Gastrocnemius medialis (tissue), 4 donors: ENCODE results near the gene PELI1. TPM values are rescaled to one million over a fixed set of nuclear protein-coding genes. Genes with fewer than 3 reads are reported as not detected.

Experiments used
- ATAC-seq, 2 donors: fragments of 150-250 bp; one replicate each; pipeline ENCODE4 v1.9.1; 2016
- DNase-seq, 2 donors: peaks; one replicate each; pipeline ENCODE4 v3.0.0-alpha.2; 2019
- H3K27ac ChIP-seq, 4 donors: fragments of 200-600 bp; sonication (generic); 1 replicate in 1 of 4; 2 replicates in 3 of 4; pipeline ENCODE4 v1.5.1; 2016 to 2018; ENCODE audit warnings: mild to moderate bottlenecking in 2 of 4, moderate library complexity in 1 of 4
- H3K27me3 ChIP-seq, 3 donors: fragments of 200-600 bp; sonication (generic) in 2 of 3; 1 replicate in 1 of 3; 2 replicates in 2 of 3; pipeline versions ENCODE4 v1.5.1 to v1.6.0; 2016 to 2019; ENCODE audit warnings: mild to moderate bottlenecking in 1 of 3, moderate library complexity in 1 of 3
- H3K36me3 ChIP-seq, 2 donors: fragments of 200-600 bp; sonication (generic) in 1 of 2; one replicate each; pipeline ENCODE4 v1.5.1; 2017 to 2018
- H3K4me1 ChIP-seq, 2 donors: fragments of 200-600 bp; sonication (generic) in 1 of 2; one replicate each; pipeline ENCODE4 v1.5.1; 2016 to 2017; ENCODE audit warnings: mild to moderate bottlenecking in 2 of 2
- H3K4me3 ChIP-seq, 4 donors: fragments of 200-600 bp; sonication (generic) in 3 of 4; 1 replicate in 1 of 4; 2 replicates in 3 of 4; pipeline ENCODE4 v1.5.1; 2016 to 2019; ENCODE audit warnings: mild to moderate bottlenecking in 2 of 4
- H3K9me3 ChIP-seq, 3 donors: fragments of 200-600 bp; sonication (generic) in 2 of 3; 1 replicate in 1 of 3; 2 replicates in 2 of 3; pipeline ENCODE4 v1.5.1; 2016 to 2019
- CTCF ChIP-seq, 5 experiments: fragments of 450-650 bp in 3 of 5; fragments of 200-600 bp in 2 of 5; sonication (generic) in 2 of 5; IDR thresholded peaks in 4 of 5; conservative IDR thresholded peaks in 1 of 5; 1 replicate in 4 of 5; 2 replicates in 1 of 5; pipeline ENCODE4 v1.5.1; 2016 to 2019; ENCODE audit warnings: antibody characterized with exemption in 5 of 5, mild to moderate bottlenecking in 3 of 5, moderate library complexity in 3 of 5
- POLR2A ChIP-seq, 2 donors: fragments of 450-650 bp; IDR thresholded peaks; one replicate each; pipeline ENCODE4 v1.6.1; 2017; ENCODE audit warnings: antibody characterized with exemption in 2 of 2, mild to moderate bottlenecking in 2 of 2, moderate library complexity in 2 of 2
- in situ Hi-C, 4 donors: fragments of 200-750 bp; cut with MboI; loops; one replicate each; pipeline versions ENCODE4 v1.15.0 to v1.8.0; 2017; ENCODE audit warnings: low sequenced_read_pairs in 4 of 4
- intact Hi-C: fragments of 100-400 bp; cut with DNase I; formaldehyde crosslinking; loops from one replicate; pipeline ENCODE4 v1.15.1; 2023; ENCODE audit warnings: low total_unique reads
- total RNA-seq, 4 donors: library from RNA; depleted of rRNA; stranded (reverse); fragments of >200 nt; gene quantifications; one replicate each; pipeline versions ENCODE4 v1.1.0 to v1.2.3, GENCODE V29; 2016

Gene PELI1
- total RNA-seq, 4 donors from 2014 or later = 3.7 to 7.5 (median 5.9) TPM

GRCh38 chr2:64067326-64067725 is 76.9 kb downstream of the PELI1 start:
- no peak for ATAC-seq
- no peaks in the 10 kb centered on the region for H3K27me3 ChIP-seq
- in situ Hi-C loops (loop anchor here in 2 of 4 donors (25.0 kb wide), 2 partner anchors 245 to 420 kb away; no protein-coding TSS in a partner anchor), intact Hi-C loops (no loop called here)
- no peaks in the 10 kb centered on the region for H3K4me1 ChIP-seq
- no peaks in the 10 kb centered on the region for H3K9me3 ChIP-seq
- no peak overlapping the region for H3K27ac ChIP-seq
- H3K4me3 ChIP-seq = no peak overlapping the region
- no peaks in the 10 kb centered on the region for H3K36me3 ChIP-seq
- no peak for DNase-seq
- TF ChIP-seq CTCF (IDR thresholded peaks at IDR 0.05 in 4 of 5, conservative IDR thresholded peaks at IDR 0.05 in 1 of 5) (no peak), POLR2A (IDR thresholded peaks at IDR 0.05) (no peak)

GRCh38 chr2:64065516-64065915 is 78.7 kb downstream of the PELI1 start:
- no peaks in the 10 kb centered on the region for H3K36me3 ChIP-seq
- ATAC-seq = no peak
- no peak for DNase-seq
- no peak overlapping the region for H3K4me3 ChIP-seq
- H3K4me1 ChIP-seq = no peaks in the 10 kb centered on the region
- H3K27ac ChIP-seq = peak overlapping the region in 2 of 4 donors; percentile 41 to 73
- intact Hi-C loops = no loop called here
- no peaks in the 10 kb centered on the region for H3K9me3 ChIP-seq
- H3K27me3 ChIP-seq = no peaks in the 10 kb centered on the region
- in situ Hi-C loops = loop anchor here in 2 of 4 donors (25.0 kb wide), 2 partner anchors 247 to 422 kb away; no protein-coding TSS in a partner anchor
- no peak for TF ChIP-seq CTCF (IDR thresholded peaks at IDR 0.05 in 4 of 5, conservative IDR thresholded peaks at IDR 0.05 in 1 of 5)
- TF ChIP-seq POLR2A (IDR thresholded peaks at IDR 0.05) = no peak

- no peaks in the 10 kb centered on the region for H3K9me3 ChIP-seq
- no peaks in the 10 kb centered on the region for H3K4me1 ChIP-seq
- DNase-seq (no peak), ATAC-seq (no peak)
- H3K27ac ChIP-seq = peak overlapping the region in 3 of 4 donors; percentile 63 to 73 (median 63)
- intact Hi-C loops = no loop called here
- no peaks in the 10 kb centered on the region for H3K27me3 ChIP-seq
- H3K4me3 ChIP-seq = no peak overlapping the region
- TF ChIP-seq CTCF (IDR thresholded peaks at IDR 0.05 in 4 of 5, conservative IDR thresholded peaks at IDR 0.05 in 1 of 5) (no peak), POLR2A (IDR thresholded peaks at IDR 0.05) (no peak)
- no peaks in the 10 kb centered on the region for H3K36me3 ChIP-seq
- in situ Hi-C loops = loop anchor here in 2 of 4 donors (25.0 kb wide), 2 partner anchors 248 to 423 kb away; no protein-coding TSS in a partner anchor
Measured at GRCh38 chr2:64063924-64064331, 80.3 kb downstream of the PELI1 start.

GRCh38 chr2:64063454-64063853 is 80.8 kb downstream of the PELI1 start:
- Histone ChIP-seq H3K4me1 (no peaks in the 10 kb centered on the region), H3K27me3 (no peaks in the 10 kb centered on the region), H3K27ac (peak overlapping the region in 3 of 4 donors; percentile 63 to 73 (median 63)), H3K4me3 (no peak overlapping the region), H3K9me3 (no peaks in the 10 kb centered on the region), H3K36me3 (no peaks in the 10 kb centered on the region)
- intact Hi-C loops = no loop called here
- TF ChIP-seq POLR2A (IDR thresholded peaks at IDR 0.05) (no peak), CTCF (IDR thresholded peaks at IDR 0.05 in 4 of 5, conservative IDR thresholded peaks at IDR 0.05 in 1 of 5) (no peak)
- in situ Hi-C loops = loop anchor here in 2 of 4 donors (25.0 kb wide), 2 partner anchors 249 to 424 kb away; no protein-coding TSS in a partner anchor
- ATAC-seq (no peak), DNase-seq (no peak)

- no peak overlapping the region for H3K4me3 ChIP-seq
- TF ChIP-seq POLR2A (IDR thresholded peaks at IDR 0.05) (no peak), CTCF (IDR thresholded peaks at IDR 0.05 in 4 of 5, conservative IDR thresholded peaks at IDR 0.05 in 1 of 5) (no peak)
- no peaks in the 10 kb centered on the region for H3K4me1 ChIP-seq
- H3K36me3 ChIP-seq = no peaks in the 10 kb centered on the region
- in situ Hi-C loops (loop anchor here in 2 of 4 donors (25.0 kb wide), 2 partner anchors 249 to 424 kb away; no protein-coding TSS in a partner anchor), intact Hi-C loops (no loop called here)
- H3K9me3 ChIP-seq = no peaks in the 10 kb centered on the region
- peak overlapping the region in 1 of 4 donors; percentile 63 for H3K27ac ChIP-seq
- no peak for ATAC-seq
- no peak for DNase-seq
- no peaks in the 10 kb centered on the region for H3K27me3 ChIP-seq
Measured at GRCh38 chr2:64062840-64063239, 81.4 kb downstream of the PELI1 start.
